Stimulated activated CD4-positive, alpha-beta T cell treated with anti-CD3 and anti-CD28 coated beads, Interleukin-1b, Interleukin-23, amount 100 ng/mL, for 24 hours (primary cell): ENCODE data around the gene MBNL1.

Source experiments
- DNase-seq, 4 experiments: peaks; one replicate each; pipeline ENCODE4 v3.0.0-alpha.2; 2020; ENCODE audit warnings: low read depth in 4 of 4, low spot score in 1 of 4

MBNL1 gene

GRCh38 chr3:152295344-152295743 lies 26.6 kb downstream of the MBNL1 start:
- no peak for DNase-seq

GRCh38 chr3:152295806-152296205 lies 27.1 kb downstream of the MBNL1 start:
- no peak for DNase-seq

GRCh38 chr3:152296382-152296781 lies 27.7 kb downstream of the MBNL1 start:
- DNase-seq: no peak

- DNase-seq: no peak
These were observed 28.2 kb downstream of the MBNL1 start for GRCh38 chr3:152296971-152297370.

- peak in 2 of 4 experiments; percentile 28 to 30 for DNase-seq
These were observed 29.9 kb downstream of the MBNL1 start for GRCh38 chr3:152298393-152299248.

GRCh38 chr3:152299249-152299976 lies 30.7 kb downstream of the MBNL1 start:
- no peak for DNase-seq

GRCh38 chr3:152300029-152300731 lies 31.5 kb downstream of the MBNL1 start:
- no peak for DNase-seq

GRCh38 chr3:152301745-152302181 lies 33.0 kb downstream of the MBNL1 start:
- no peak for DNase-seq

GRCh38 chr3:152302521-152303021 lies 33.8 kb downstream of the MBNL1 start:
- no peak for DNase-seq

GRCh38 chr3:152304160-152304559 lies 35.4 kb downstream of the MBNL1 start:
- no peak for DNase-seq

- DNase-seq: no peak
These were observed 36.3 kb downstream of the MBNL1 start for GRCh38 chr3:152305075-152305474.

- DNase-seq: no peak
These were observed 39.2 kb downstream of the MBNL1 start for GRCh38 chr3:152307829-152308474.

GRCh38 chr3:152308475-152308844 lies 39.7 kb downstream of the MBNL1 start:
- no peak for DNase-seq

GRCh38 chr3:152309031-152309430 lies 40.3 kb downstream of the MBNL1 start:
- no peak for DNase-seq

GRCh38 chr3:152309535-152310307 lies 41.0 kb downstream of the MBNL1 start:
- DNase-seq: no peak

- DNase-seq: no peak
These were observed 44.7 kb downstream of the MBNL1 start for GRCh38 chr3:152313430-152313829.

GRCh38 chr3:152313914-152314313 lies 45.2 kb downstream of the MBNL1 start:
- no peak for DNase-seq

GRCh38 chr3:152314677-152315353 lies 46.1 kb downstream of the MBNL1 start:
- DNase-seq: no peak

GRCh38 chr3:152315623-152316022 lies 46.9 kb downstream of the MBNL1 start:
- no peak for DNase-seq

GRCh38 chr3:152316318-152316717 lies 47.6 kb downstream of the MBNL1 start:
- no peak for DNase-seq
